Choroid plexus epithelial cell (primary cell): ENCODE data around the gene OCIAD1.
"Not testable (repeated sequence)": the region's sequence is repeated elsewhere in the genome, so short reads cannot be mapped to it uniquely, and the experiment has no call there.

Experiments used
- DNase-seq: peaks from one replicate; pipeline ENCODE4 v3.0.0-alpha.2; 2010; ENCODE audit warnings: low read depth
- H3K4me3 ChIP-seq: 2 replicates; pipeline ENCODE4 v1.5.1; 2011; ENCODE audit warnings: low read depth, mild to moderate bottlenecking, control low read depth, low read length, moderate library complexity
- TF ChIP-seq, protein P1 (sequence below): conservative IDR thresholded peaks from 2 replicates; pipeline ENCODE4 v1.5.1; 2011; ENCODE audit warnings: low read depth, mild to moderate bottlenecking, control low read depth, inconsistent platforms, low read length, moderate library complexity

Gene OCIAD1

DNA sequence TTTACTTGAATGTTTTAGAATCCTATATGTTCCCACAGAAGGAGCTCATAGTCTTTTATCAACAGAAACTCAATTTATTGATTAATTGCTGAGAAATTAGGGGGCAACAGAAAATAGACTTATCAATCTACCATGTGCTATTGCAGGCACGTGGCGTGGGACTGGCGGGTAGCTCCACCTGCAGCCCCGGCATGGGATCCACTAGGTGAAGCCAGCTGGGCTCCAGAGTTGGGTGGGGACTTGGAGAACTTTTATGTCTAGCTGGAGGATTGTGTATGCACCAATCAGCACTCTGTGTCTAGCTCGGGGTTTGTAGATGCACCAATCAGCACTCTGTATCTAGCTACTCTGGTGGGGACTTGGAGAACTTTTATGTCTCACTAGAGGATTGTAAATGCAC, 3.3 kb upstream of the OCIAD1 start:
- TF ChIP-seq, protein P1, sequence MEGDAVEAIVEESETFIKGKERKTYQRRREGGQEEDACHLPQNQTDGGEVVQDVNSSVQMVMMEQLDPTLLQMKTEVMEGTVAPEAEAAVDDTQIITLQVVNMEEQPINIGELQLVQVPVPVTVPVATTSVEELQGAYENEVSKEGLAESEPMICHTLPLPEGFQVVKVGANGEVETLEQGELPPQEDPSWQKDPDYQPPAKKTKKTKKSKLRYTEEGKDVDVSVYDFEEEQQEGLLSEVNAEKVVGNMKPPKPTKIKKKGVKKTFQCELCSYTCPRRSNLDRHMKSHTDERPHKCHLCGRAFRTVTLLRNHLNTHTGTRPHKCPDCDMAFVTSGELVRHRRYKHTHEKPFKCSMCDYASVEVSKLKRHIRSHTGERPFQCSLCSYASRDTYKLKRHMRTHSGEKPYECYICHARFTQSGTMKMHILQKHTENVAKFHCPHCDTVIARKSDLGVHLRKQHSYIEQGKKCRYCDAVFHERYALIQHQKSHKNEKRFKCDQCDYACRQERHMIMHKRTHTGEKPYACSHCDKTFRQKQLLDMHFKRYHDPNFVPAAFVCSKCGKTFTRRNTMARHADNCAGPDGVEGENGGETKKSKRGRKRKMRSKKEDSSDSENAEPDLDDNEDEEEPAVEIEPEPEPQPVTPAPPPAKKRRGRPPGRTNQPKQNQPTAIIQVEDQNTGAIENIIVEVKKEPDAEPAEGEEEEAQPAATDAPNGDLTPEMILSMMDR: no peak
- DNase-seq: no peak
- no peak overlapping the region for H3K4me3 ChIP-seq

DNA sequence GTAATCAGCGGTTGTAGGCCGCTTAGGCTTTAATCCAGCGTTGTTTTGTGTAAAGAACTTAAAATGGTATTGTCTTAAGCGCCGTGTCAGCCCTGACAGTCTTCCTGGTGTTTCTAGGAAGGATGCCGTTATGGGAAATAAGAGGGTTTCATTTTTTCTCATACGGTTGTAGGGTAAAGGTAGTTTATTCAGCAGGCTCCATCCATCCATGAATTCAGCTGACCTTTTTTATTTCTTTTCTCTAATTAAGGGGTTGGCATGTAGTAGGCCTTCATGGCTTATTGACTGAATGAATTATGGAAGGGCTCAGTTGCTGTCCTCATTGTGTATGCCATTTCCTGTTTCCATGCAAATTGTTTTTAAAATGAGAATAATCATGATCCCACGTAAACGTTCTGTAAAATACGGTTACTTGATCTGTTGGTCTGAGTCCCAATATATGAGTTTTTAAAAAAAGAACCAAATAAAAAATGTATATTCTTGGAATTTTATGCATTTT, 693 bp downstream of the OCIAD1 start:
- DNase-seq: peak; percentile 23
- H3K4me3 ChIP-seq: peak overlapping the region; percentile 83
- TF ChIP-seq, protein P1: no peak

DNA sequence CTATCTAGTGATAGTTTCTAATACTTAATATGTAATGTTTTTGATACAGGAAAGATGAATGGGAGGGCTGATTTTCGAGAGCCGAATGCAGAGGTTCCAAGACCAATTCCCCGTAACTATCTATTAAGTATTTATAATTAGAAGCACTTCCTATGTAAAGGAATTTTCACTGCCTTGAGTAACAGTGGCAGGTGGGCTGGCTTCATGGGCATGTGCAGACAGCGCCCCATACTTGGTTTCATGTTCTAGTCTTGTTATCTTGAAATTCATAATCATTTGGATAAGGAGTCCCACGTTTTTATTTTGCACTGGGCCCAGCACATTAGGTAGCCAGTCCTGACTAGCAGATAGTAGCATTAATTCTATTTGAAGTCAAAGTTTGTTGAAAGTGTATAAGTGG, 1.7 kb downstream of the OCIAD1 start:
- TF ChIP-seq, protein P1: no peak

GRCh38 chr4:48836658-48837057, 5.8 kb downstream of the OCIAD1 start:
- DNase-seq: no peak
- no peak overlapping the region for H3K4me3 ChIP-seq
- TF ChIP-seq, protein P1: no peak

More for the DNA sequence above, 1.7 kb downstream of the OCIAD1 start:
- no peak overlapping the region for H3K4me3 ChIP-seq
- DNase-seq: no peak

GRCh38 chr4:48841045-48841827, 10.3 kb downstream of the OCIAD1 start:
- no peak for DNase-seq
- H3K4me3 ChIP-seq: no peak overlapping the region
- TF ChIP-seq, protein P1: no peak

GRCh38 chr4:48844843-48845242, 14.0 kb downstream of the OCIAD1 start:
- DNase-seq: no peak
- TF ChIP-seq, protein P1: no peak
- H3K4me3 ChIP-seq: no peak overlapping the region

DNA sequence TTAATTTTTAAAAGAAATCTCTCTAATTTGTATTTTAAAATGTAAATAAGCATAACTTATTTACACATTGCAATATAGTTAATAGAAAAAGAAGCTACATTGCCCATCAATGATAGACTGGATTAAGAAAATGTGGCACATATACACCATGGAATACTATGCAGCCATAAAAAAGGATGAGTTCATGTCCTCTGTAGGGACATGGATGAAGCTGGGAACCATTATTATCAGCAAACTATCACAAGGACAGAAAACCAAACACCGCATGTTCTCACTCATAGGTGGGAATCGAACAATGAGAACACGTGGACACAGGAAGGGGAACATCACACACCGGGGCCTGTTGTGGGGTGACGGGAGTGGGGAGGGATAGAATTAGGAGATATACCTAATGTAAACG, 17.9 kb downstream of the OCIAD1 start:
- H3K4me3 ChIP-seq, DNase-seq: not testable (repeated sequence)
